Activated B cell treated with CpG ODN at 0.5 μM for 24 hours (primary cell): ENCODE measurements around the gene ATG13. TPM values are rescaled to one million over a fixed set of nuclear protein-coding genes. Genes with fewer than 3 reads are reported as not detected.
"Not testable (repeated sequence)": the region's sequence is repeated elsewhere in the genome, so short reads cannot be mapped to it uniquely, and the experiment has no call there.

ENCODE experiments used
- ATAC-seq: fragments of 200-7000 bp; cut with Tn5 transposase; one replicate; pipeline ENCODE4 v1.10.0; 2021; ENCODE audit warnings: low read depth, mild to moderate bottlenecking, moderate library complexity
- CTCF ChIA-PET: fragments of 350-600 bp; sonication (Branson Sonifier 250); formaldehyde crosslinking; loops from one replicate; lab custom pipeline; 2021; ENCODE audit warnings: antibody characterized with exemption; lab: Charles Lee
- POLR2A ChIA-PET: fragments of 350-600 bp; sonication (Branson Sonifier 250); formaldehyde crosslinking; loops from one replicate; lab custom pipeline; 2021; ENCODE audit warnings: antibody characterized with exemption; lab: Charles Lee
- DNase-seq: peaks from one replicate; pipeline ENCODE4 v3.0.0; 2022
- H3K27ac Mint-ChIP-seq: one replicate; pipeline ENCODE4 v1.8.0; 2020; ENCODE audit warnings: mixed read lengths
- H3K27me3 Mint-ChIP-seq: one replicate; pipeline ENCODE4 v1.8.0; 2021; ENCODE audit warnings: mixed read lengths
- H3K36me3 Mint-ChIP-seq: one replicate; pipeline ENCODE4 v1.8.0; 2021; ENCODE audit warnings: low read depth, mixed read lengths
- H3K4me1 Mint-ChIP-seq: one replicate; pipeline ENCODE4 v1.8.0; 2021; ENCODE audit warnings: mixed read lengths
- H3K4me3 Mint-ChIP-seq: one replicate; pipeline ENCODE4 v1.8.0; 2020; ENCODE audit warnings: mild to moderate bottlenecking, mixed read lengths
- H3K9me3 Mint-ChIP-seq: one replicate; pipeline ENCODE4 v1.8.0; 2020; ENCODE audit warnings: mixed read lengths
- intact Hi-C: fragments of 100-400 bp; cut with micrococcal nuclease; formaldehyde crosslinking; loops from one replicate; pipeline ENCODE4 v1.15.1; 2024
- total RNA-seq: library from RNA; stranded (reverse); gene quantifications from 2 replicates; pipeline ENCODE4 v1.2.3, GENCODE V29; 2022
- TF ChIP-seq, protein P1 (sequence below): fragments of 200-600 bp; IDR thresholded peaks from one replicate; pipeline ENCODE4 v1.8.0; 2022; ENCODE audit warnings: antibody characterized with exemption, mild to moderate bottlenecking

ATG13 gene
- 49.1 and 73.7 TPM in 2 replicates for total RNA-seq

DNA sequence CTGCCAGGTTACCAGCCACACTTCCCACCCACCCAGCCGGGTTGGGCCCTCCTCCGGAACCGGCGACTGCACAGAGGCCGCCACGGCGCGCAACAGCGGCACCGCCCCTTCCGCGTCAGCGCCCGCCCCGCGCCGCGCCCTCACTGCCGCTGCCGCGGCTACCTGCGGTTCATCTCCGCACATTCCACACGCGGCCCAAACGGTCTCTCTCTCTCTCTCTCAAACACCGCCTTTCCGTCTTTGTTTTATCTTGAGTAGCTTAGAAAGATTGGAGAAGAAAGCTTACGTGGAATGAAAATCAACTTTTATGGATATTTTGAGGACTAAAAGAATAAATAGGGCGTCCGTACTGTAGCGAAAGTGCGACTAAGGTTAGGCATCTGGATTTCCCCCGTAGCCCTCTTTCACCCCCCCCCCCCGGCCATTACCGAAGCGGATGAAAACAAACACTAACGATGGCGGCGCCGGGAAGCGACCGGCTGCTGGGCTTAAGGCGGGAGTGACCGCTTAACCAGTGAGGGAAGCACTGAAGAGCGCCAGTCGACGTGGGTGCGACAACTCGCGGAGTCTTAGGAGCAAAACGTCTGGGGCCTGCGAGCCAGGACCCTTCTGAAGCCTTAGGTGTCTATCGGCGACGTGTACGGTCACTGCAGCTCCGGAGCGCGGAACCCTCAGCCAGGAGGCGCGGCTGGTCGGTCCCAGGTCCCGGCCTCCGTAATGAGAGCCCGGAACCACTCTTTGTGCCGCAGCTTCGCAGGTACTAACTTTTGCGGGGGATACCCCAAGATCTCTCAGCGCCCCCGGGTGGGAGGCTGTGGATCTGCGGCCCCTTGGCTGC is at the start of gene ATG13, which contains the start of gene HARBI1:
Gene ATG13 (plus strand): TSS at position 420 of the 838 bp plus-strand sequence. CDS start 26,739 bp downstream, outside the sequence.
Gene HARBI1 (minus strand): TSS at position 94 of the 838 bp plus-strand sequence. CDS start 990 bp downstream, outside the sequence.
- H3K9me3 Mint-ChIP-seq: no peaks in the 10 kb centered on the region
- H3K27me3 Mint-ChIP-seq: no peaks in the 10 kb centered on the region
- ChIA-PET CTCF (interaction anchor here (1.2 to 2.6 kb wide), 2 partner anchors 127 to 378 kb away, joined by 5 to 20 read pairs; no protein-coding TSS in a partner anchor), POLR2A (interaction anchor here (0.7 to 2.1 kb wide), 9 partner anchors 8 to 762 kb away, joined by 3 to 18 read pairs (median 4); partner anchors contain the start of genes AMBRA1, ARHGAP1, DDB2 and ZNF408)
- TF ChIP-seq, protein P1, sequence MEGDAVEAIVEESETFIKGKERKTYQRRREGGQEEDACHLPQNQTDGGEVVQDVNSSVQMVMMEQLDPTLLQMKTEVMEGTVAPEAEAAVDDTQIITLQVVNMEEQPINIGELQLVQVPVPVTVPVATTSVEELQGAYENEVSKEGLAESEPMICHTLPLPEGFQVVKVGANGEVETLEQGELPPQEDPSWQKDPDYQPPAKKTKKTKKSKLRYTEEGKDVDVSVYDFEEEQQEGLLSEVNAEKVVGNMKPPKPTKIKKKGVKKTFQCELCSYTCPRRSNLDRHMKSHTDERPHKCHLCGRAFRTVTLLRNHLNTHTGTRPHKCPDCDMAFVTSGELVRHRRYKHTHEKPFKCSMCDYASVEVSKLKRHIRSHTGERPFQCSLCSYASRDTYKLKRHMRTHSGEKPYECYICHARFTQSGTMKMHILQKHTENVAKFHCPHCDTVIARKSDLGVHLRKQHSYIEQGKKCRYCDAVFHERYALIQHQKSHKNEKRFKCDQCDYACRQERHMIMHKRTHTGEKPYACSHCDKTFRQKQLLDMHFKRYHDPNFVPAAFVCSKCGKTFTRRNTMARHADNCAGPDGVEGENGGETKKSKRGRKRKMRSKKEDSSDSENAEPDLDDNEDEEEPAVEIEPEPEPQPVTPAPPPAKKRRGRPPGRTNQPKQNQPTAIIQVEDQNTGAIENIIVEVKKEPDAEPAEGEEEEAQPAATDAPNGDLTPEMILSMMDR: peak; percentile 49
- peak within 1 kb of the TSS; percentile 93 for H3K4me3 Mint-ChIP-seq
- peak within 1 kb of the TSS; percentile 100 for H3K27ac Mint-ChIP-seq
- ATAC-seq: peak; percentile 94
- peaks cover 18% of the 10 kb centered on the region for H3K36me3 Mint-ChIP-seq
- intact Hi-C loops: loop anchor here (1.0 to 10.0 kb wide), 17 partner anchors 15 to 813 kb away; partner anchors contain the start of genes AMBRA1, ARHGAP1, CKAP5 and CRY2
- H3K4me1 Mint-ChIP-seq: peaks cover 31% of the 10 kb centered on the region
- DNase-seq: peak; percentile 91

DNA sequence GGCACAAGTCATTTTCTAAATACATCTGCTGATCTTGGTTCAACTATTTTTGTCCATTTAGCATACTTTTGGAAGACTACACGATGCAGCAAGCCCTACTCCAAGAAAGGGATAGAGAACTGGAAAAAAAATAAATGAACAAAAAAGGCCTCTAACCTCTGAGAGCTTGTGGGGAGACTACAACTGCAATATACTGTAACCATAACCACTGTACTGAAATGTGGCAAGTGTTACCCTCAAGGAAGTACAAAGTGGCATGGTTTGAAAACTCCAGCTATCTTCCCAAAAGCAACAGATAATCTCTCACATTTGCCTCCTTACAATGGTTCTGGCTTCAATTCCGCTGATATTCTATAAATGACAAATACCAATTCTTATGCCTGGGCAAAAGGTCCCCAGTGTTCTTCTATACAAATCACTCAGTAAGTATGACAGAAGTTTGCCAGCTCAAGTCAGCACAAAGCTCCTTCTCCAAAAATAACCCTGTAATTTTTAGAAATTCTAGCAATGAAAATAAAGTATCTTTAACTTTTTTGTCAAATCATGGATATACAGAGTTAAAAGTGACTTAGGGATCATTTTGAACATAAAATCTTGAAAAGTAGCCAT is 46.5 kb upstream of the ATG13 start:
- no peaks in the 10 kb centered on the region for H3K9me3 Mint-ChIP-seq
- CTCF ChIA-PET: interaction anchor here (1.2 kb wide), 1 partner anchor 29 kb away, joined by 3 read pairs; no protein-coding TSS in a partner anchor
- TF ChIP-seq, protein P1: no peak
- ATAC-seq (no peak), DNase-seq (no peak)
- peaks cover 17% of the 10 kb centered on the region for H3K4me1 Mint-ChIP-seq
- no peak overlapping the region for H3K4me3 Mint-ChIP-seq
- intact Hi-C loops: no loop called here
- no peak overlapping the region for H3K27ac Mint-ChIP-seq
- POLR2A ChIA-PET: no interaction called here
- H3K36me3 Mint-ChIP-seq: peaks cover 6% of the 10 kb centered on the region
- H3K27me3 Mint-ChIP-seq: no peaks in the 10 kb centered on the region

DNA sequence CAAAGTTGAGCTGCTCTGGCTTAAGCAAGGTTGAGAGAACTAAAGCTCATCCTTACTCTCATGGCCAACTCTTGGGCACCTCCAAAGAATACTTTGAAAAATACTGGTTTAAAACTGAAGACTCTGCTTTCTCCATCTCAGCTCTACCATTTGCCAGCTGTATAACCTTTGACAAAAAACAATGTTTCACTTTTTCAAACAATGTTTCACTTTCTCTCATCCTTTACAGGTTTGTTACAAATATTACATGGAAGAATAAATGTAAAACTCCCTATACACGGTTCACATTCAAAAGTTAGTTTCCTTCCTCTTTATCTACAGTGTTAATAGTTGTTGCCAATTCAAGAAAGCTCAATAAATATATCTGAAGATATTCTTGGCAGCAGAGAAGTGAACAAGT is 42.7 kb upstream of the ATG13 start:
- Mint-ChIP-seq H3K36me3 (peaks cover 10% of the 10 kb centered on the region), H3K4me1 (peaks cover 25% of the 10 kb centered on the region), H3K9me3 (no peaks in the 10 kb centered on the region), H3K27ac (no peak overlapping the region), H3K4me3 (no peak overlapping the region), H3K27me3 (no peaks in the 10 kb centered on the region)
- ATAC-seq (no peak), DNase-seq (no peak)
- intact Hi-C loops: no loop called here
- CTCF ChIA-PET: no interaction called here
- TF ChIP-seq, protein P1: no peak
- POLR2A ChIA-PET: no interaction called here

DNA sequence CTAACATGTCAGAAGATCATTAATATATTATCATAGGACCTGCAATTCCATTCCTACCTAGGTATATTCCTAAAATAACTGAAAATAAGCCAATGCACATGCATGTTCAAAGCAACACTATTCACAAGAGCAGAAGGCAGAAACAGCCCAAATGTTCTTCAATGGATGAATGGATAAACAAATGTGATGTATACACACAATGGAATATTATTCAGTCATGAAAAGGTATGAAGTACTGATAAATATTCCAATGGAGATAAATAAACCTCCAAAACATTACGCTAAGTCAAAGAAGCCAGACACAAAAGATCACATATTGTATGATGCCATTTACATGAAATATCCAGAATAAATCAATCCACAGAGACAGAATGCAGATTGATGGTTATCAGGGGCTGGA is 40.3 kb upstream of the ATG13 start:
- Mint-ChIP-seq H3K27ac (no peak overlapping the region), H3K9me3 (no peaks in the 10 kb centered on the region), H3K36me3 (peaks cover 15% of the 10 kb centered on the region), H3K4me1 (peaks cover 22% of the 10 kb centered on the region), H3K4me3 (no peak overlapping the region), H3K27me3 (no peaks in the 10 kb centered on the region)
- DNase-seq: no peak
- intact Hi-C loops: no loop called here
- ChIA-PET CTCF (no interaction called here), POLR2A (no interaction called here)
- TF ChIP-seq, protein P1: no peak
- no peak for ATAC-seq

DNA sequence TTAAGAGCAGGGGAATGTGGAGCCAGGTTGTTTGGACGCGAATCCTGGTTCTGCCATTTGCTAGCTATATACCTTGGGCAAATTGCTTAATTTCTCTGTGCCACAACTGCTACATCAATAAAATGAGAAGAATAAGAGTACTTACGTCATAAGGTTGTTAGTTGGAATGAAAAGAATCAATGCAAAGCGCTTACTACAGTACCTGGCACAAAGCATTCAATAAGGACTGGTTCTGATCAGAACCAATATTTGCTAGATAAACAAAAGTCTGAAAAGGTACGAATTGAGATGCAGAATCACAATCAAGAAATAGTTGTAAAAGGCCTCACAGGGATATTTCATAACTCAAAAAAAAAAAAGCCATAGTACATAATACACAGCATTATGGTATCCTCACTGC is 34.8 kb upstream of the ATG13 start:
- ChIA-PET CTCF (no interaction called here), POLR2A (no interaction called here)
- Mint-ChIP-seq H3K27ac (no peak overlapping the region), H3K27me3 (no peaks in the 10 kb centered on the region), H3K4me3 (no peak overlapping the region), H3K4me1 (peaks cover 3% of the 10 kb centered on the region), H3K36me3 (peaks cover 18% of the 10 kb centered on the region), H3K9me3 (peaks cover 2% of the 10 kb centered on the region)
- intact Hi-C loops: no loop called here
- DNase-seq: no peak
- TF ChIP-seq, protein P1: no peak
- ATAC-seq: no peak

DNA sequence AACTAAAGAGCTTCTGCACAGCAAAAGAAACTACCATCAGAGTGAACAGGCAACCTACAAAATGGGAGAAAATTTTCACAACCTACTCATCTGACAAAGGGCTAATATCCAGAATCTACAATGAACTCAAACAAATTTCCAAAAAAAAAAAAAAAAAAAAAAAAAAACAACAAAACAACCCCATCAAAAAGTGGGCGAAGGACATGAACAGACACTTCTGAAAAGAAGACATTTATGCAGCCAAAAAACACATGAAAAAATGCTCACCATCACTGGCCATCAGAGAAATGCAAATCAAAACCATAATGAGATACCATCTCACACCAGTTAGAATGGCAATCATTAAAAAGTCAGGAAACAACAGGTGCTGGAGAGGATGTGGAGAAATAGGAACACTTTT is 33.8 kb upstream of the ATG13 start:
- H3K4me3 Mint-ChIP-seq, H3K9me3 Mint-ChIP-seq, H3K27me3 Mint-ChIP-seq, H3K4me1 Mint-ChIP-seq, DNase-seq, CTCF ChIA-PET, ATAC-seq, intact Hi-C loops, POLR2A ChIA-PET, H3K27ac Mint-ChIP-seq: not testable (repeated sequence)
- H3K36me3 Mint-ChIP-seq: peaks cover 20% of the 10 kb centered on the region
